Coronary artery (tissue), 2 donors: Measurements from ENCODE around the gene RTP2.

Source experiments
- DNase-seq: peaks from one replicate; pipeline ENCODE4 v3.0.0-alpha.2; 2017; ENCODE audit warnings: low spot score
- H3K27ac ChIP-seq, 2 donors: fragments of 200-600 bp; sonication (generic); one replicate each; pipeline ENCODE4 v1.5.1; 2016 to 2019
- H3K4me3 ChIP-seq: fragments of 200-600 bp; sonication (generic); 2 replicates; pipeline ENCODE4 v1.5.1; 2016; ENCODE audit warnings: mild to moderate bottlenecking, moderate library complexity
- TF ChIP-seq, protein P1 (sequence below): fragments of 200-600 bp; sonication (generic); IDR thresholded peaks from one replicate; pipeline ENCODE4 v1.5.1; 2019; ENCODE audit warnings: antibody characterized with exemption

RTP2 gene

DNA sequence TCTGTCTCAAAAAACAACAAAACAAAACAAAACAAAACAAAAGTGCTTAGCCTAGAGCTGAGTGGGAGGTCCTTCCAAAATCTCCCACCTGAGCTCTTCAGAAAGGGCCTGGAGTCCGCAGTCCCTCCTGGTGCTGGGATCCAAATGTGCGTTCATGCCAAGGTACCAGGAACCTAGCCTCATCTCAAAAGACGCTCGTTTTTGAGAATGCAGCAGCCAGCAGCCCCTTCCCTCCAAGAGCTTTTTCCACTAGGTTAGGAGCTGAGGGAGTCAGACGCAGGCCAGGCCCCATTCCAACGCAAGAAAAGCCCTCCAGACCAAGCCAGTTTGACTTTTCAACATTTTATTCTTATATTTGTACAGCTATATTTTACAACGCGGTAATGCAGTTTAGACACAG lies 18.7 kb upstream of the RTP2 start:
- TF ChIP-seq, protein P1, sequence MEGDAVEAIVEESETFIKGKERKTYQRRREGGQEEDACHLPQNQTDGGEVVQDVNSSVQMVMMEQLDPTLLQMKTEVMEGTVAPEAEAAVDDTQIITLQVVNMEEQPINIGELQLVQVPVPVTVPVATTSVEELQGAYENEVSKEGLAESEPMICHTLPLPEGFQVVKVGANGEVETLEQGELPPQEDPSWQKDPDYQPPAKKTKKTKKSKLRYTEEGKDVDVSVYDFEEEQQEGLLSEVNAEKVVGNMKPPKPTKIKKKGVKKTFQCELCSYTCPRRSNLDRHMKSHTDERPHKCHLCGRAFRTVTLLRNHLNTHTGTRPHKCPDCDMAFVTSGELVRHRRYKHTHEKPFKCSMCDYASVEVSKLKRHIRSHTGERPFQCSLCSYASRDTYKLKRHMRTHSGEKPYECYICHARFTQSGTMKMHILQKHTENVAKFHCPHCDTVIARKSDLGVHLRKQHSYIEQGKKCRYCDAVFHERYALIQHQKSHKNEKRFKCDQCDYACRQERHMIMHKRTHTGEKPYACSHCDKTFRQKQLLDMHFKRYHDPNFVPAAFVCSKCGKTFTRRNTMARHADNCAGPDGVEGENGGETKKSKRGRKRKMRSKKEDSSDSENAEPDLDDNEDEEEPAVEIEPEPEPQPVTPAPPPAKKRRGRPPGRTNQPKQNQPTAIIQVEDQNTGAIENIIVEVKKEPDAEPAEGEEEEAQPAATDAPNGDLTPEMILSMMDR = no peak
- DNase-seq = no peak
- Histone ChIP-seq H3K27ac (no peak overlapping the region), H3K4me3 (no peak overlapping the region)

DNA sequence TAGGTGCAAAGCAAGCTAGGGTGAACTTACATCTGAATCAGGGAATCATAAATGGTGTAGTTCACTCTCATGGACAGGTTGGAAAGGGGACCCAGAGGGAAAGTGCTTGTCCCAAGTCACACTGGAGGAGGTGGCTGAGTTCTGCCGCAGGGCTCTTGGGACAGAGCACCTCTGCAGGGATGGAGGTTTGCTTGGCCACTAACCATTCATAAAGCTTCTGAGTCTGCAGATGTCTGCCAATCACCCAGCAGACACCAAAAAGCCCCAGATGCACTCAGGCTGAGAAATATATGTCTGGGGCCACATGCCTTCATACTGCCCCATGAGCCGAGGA lies 17.9 kb upstream of the RTP2 start:
- DNase-seq = no peak
- TF ChIP-seq, protein P1 = no peak
- Histone ChIP-seq H3K4me3 (no peak overlapping the region), H3K27ac (no peak overlapping the region)

DNA sequence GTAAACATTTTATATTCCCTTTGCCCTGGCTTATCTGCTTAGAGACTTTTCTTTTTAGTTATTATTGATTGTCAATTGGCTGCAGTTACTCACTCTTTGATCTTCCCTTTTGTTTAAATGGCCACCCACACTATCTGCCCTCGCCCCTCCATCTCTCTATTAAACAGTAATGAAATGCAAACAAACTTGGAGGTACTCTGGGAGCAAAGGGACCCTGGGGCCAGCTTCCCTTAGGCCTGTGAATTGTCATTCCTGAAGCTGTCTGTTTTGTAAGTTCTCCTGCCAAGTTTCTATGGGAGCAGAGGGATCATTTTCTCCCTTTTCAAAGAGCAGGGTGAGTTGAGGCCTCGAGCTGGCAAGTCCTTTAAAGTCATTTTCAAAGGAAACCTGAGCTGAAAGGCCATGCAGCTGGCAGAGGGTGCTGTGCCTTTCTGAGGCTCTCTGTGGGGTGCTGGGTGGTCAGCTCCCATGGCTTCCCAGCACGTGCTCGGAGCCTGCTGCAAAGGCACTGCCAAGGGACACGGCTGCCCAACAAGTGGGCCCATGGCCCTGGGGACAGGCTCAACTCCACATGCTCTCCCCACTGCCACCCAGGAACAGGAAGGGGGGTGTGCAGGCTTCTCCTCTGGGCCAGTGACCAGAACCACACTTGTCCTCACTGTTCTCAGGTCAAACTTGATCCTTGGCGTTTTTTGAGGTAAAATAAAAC lies 17.4 kb upstream of the RTP2 start:
- no peak for DNase-seq
- no peak overlapping the region for H3K27ac ChIP-seq

DNA sequence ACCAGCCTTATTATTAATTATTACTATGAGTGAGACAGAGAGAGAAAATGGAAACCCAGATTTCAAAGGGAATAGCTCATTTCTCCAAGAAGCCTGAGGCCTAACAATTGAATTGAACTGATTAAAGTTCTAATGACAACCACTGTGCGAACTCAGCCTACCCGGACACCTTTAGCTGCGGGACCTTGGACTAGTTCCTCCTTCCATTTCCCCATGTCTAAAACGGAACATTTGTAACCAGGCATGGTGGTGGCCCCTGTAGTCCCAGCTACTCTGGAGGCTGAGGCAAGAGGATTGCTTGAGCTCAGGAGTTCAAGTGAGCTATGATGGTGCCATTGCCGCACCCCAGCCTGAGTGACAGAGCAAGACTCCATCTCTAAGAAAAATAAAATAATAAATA lies 16.4 kb upstream of the RTP2 start:
- no peak for DNase-seq
- no peak overlapping the region for H3K4me3 ChIP-seq
- H3K27ac ChIP-seq = no peak overlapping the region
- TF ChIP-seq, protein P1 = no peak

More for the DNA sequence above, 17.4 kb upstream of the RTP2 start:
- TF ChIP-seq, protein P1 = no peak
- H3K4me3 ChIP-seq = no peak overlapping the region

DNA sequence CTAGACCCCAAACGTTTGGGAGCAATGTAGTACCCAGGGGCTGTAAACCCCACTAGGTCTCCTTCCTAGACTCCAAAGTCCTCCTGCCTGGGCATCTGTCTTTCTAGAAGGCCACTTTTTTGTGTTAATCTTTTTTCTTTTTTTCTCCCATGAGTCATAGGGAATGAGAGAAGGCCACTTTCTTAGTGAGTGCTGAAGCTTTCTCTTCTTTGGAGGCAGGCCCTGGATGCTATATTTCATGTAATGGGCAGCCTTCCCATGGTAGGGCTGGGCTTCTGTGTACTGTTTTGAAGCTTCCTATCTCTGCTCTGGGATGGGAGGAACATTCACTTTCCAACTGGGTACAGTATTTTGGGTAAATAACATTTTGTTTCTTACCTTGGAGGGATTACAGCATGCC lies 15.2 kb upstream of the RTP2 start:
- no peak overlapping the region for H3K27ac ChIP-seq
- TF ChIP-seq, protein P1 = no peak

DNA sequence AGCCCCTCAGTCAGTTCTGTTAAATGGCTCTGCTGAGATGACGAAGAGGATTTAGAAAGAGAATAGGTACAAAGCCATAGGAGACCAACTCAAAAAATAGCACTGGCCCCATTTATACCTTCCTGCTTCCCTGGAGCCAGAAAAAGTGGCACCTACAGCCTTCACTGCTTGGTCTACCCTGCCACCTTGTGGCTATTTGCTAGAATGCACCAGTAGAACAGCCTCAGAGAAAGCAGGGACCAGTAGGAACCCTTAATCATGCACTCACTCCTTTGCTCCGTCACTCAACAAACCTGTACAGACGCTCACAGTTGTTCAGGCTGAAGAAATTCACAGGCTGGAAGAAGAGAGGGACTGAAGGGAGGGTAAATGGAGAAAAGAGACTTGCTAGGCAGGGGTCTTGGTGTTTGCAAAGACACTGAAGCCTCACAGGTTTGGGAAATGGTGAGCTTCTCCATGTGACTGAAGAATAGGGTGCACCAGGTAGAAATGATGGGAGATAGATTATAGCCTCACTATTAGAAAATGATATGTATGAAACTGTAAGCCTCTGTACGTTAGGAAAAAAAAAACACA lies 12.1 kb upstream of the RTP2 start:
- DNase-seq = no peak
- Histone ChIP-seq H3K4me3 (no peak overlapping the region), H3K27ac (no peak overlapping the region)
- TF ChIP-seq, protein P1 = peak; percentile 74

More for the DNA sequence above, 15.2 kb upstream of the RTP2 start:
- no peak overlapping the region for H3K4me3 ChIP-seq
- DNase-seq = no peak

DNA sequence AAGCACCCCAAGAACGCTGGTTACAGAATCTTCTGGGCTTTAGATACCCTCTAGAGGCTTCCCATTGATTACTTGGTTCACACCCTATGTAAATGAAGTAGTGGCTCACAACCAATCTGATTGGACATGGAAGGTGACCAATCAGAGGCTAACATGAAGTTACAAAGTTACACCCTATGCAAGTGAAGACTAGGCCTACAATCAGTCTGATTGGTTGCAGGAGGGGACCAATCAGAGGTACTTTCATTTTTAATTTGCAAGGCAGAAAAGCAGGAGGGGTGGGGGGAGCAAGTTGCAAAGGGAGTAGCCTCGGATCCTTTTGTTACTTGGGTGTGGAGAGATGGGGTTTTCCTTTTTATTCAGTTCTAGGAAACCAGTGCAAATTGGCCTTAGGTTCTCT lies 11.1 kb upstream of the RTP2 start:
- TF ChIP-seq, protein P1 = no peak
- no peak overlapping the region for H3K27ac ChIP-seq
- no peak for DNase-seq
- no peak overlapping the region for H3K4me3 ChIP-seq
